K562 (cell line): Measurements from ENCODE around the gene ITGA7. TPM values are rescaled to one million over a fixed set of nuclear protein-coding genes. Genes with fewer than 3 reads are reported as not detected.

ENCODE experiments used
- ATAC-seq: fragments of 200-7000 bp; cut with Tn5 transposase; 3 replicates; pipeline ENCODE4 v1.9.1; 2020; ENCODE audit warnings: moderate library complexity
- BruUV-seq: library from RNA; stranded (reverse); fragments of 400-500 nt; replicated peaks from 2 replicates; lab custom pipeline; 2021; lab: Mats Ljungman, UMichigan
- CTCF ChIA-PET: fragments of 300-600 bp; formaldehyde crosslinking; extraction: SDS; loops from one replicate; lab custom pipeline; 2021; ENCODE audit warnings: low intra/inter-chr PET ratio; lab: Yijun Ruan, JAX
- POLR2A ChIA-PET: fragments of 300-600, 350-650 bp; sonication (Branson Sonifier 250); formaldehyde crosslinking; extraction: SDS; loops from one replicate; lab custom pipeline; 2021; ENCODE audit warnings: antibody characterized with exemption, inconsistent platforms; lab: Yijun Ruan, JAX
- DNase-seq, 4 experiments: peaks; one replicate each; pipeline versions ENCODE4 v3.0.0 to v3.0.0-alpha.2; 2011 to 2018; ENCODE audit warnings: low spot score in 3 of 4, mixed read lengths in 3 of 4; ENCODE audit errors: extremely low read depth in 1 of 4
- FAIRE-seq: peaks from 2 replicates; lab custom pipeline; 2011; peaks lifted over from hg19 to GRCh38; lab: Jason Lieb, UNC
- H2AFZ ChIP-seq: 2 replicates; pipeline ENCODE4 v1.6.0; 2011; ENCODE audit warnings: low read depth, low read length, control low read depth, inconsistent platforms
- H3K27ac ChIP-seq: fragments of 200-600 bp; 3 replicates; pipeline ENCODE4 v1.8.0; 2011; ENCODE audit warnings: low read depth, mild to moderate bottlenecking, control low read depth, inconsistent platforms, low read length, moderate library complexity, mixed read lengths; ENCODE audit errors: extremely low read depth
- H3K27me3 ChIP-seq, 2 experiments: fragments of 300-600 bp in 1 of 2; 2 replicates in 1 of 2; 3 replicates in 1 of 2; pipeline versions ENCODE4 v1.6.0 to v1.8.0; 2011; ENCODE audit warnings: inconsistent platforms in 2 of 2, low read length in 2 of 2, mild to moderate bottlenecking in 1 of 2, mixed read lengths in 1 of 2, moderate library complexity in 1 of 2; ENCODE audit not compliant: control insufficient read depth in 2 of 2, insufficient read depth in 2 of 2
- H3K36me3 ChIP-seq: fragments of 300-600 bp; 3 replicates; pipeline ENCODE4 v1.8.0; 2011; ENCODE audit warnings: mild to moderate bottlenecking, low read length, inconsistent platforms; ENCODE audit not compliant: control insufficient read depth, insufficient read depth
- H3K4me1 ChIP-seq, 2 experiments: fragments of 200-600 bp in 1 of 2; replicated peaks in 1 of 2; 2 replicates in 1 of 2; 3 replicates in 1 of 2; pipeline versions ENCODE4 v1.5.1 to v1.8.0; 2011; ENCODE audit warnings: inconsistent platforms in 2 of 2, low read length in 2 of 2, mild to moderate bottlenecking in 1 of 2, mixed read lengths in 1 of 2, moderate library complexity in 1 of 2; ENCODE audit not compliant: control insufficient read depth in 2 of 2, insufficient read depth in 2 of 2
- H3K4me2 ChIP-seq: 2 replicates; pipeline ENCODE4 v1.6.1; 2011; ENCODE audit warnings: low read length, control low read depth, inconsistent platforms, mixed read lengths; ENCODE audit not compliant: insufficient read depth
- H3K4me3 ChIP-seq: fragments of 200-600 bp; sonication (generic), shearing (Covaris generic); 2 replicates; pipeline ENCODE4 v1.5.1; 2016; ENCODE audit warnings: control low read depth, inconsistent platforms
- H3K79me2 ChIP-seq: fragments of 200-600 bp; 3 replicates; pipeline ENCODE4 v1.8.0; 2011; ENCODE audit warnings: low read length, inconsistent platforms; ENCODE audit not compliant: control insufficient read depth, insufficient read depth
- H3K9ac ChIP-seq, 2 experiments: 2 replicates each; pipeline versions ENCODE4 v1.6.0 to v1.6.1; 2011; ENCODE audit warnings: low read depth in 2 of 2, low read length in 2 of 2, control low read depth in 1 of 2, inconsistent platforms in 1 of 2, mild to moderate bottlenecking in 1 of 2, mixed read lengths in 1 of 2; ENCODE audit not compliant: insufficient read depth in 1 of 2
- H3K9me1 ChIP-seq: one replicate; pipeline ENCODE4 v1.6.0; 2011; ENCODE audit warnings: inconsistent platforms, mild to moderate bottlenecking, low read length, moderate library complexity; ENCODE audit not compliant: control insufficient read depth, insufficient read depth
- H3K9me3 ChIP-seq: replicated peaks from 2 replicates; pipeline ENCODE4 v1.5.1; 2011; ENCODE audit warnings: low read depth, low read length, inconsistent platforms; ENCODE audit not compliant: control insufficient read depth, insufficient read depth
- H4K20me1 ChIP-seq: replicated peaks from 2 replicates; pipeline ENCODE4 v1.6.1; 2011; ENCODE audit warnings: low read length, inconsistent platforms, mixed read lengths; ENCODE audit not compliant: control insufficient read depth, insufficient read depth
- CREB3L1 ChIP-seq: fragments of 450-650 bp; IDR thresholded peaks from 2 replicates; pipeline ENCODE4 v1.6.1; 2014; ENCODE audit warnings: low read depth, mild to moderate bottlenecking, moderate library complexity, borderline replicate concordance
- E2F3 ChIP-seq: fragments of 250-450 bp; sonication (Bioruptor Pico); IDR thresholded peaks from 2 replicates; pipeline ENCODE4 v1.4.0; 2020; ENCODE audit warnings: mild to moderate bottlenecking
- ETV6 ChIP-seq, 3 experiments: fragments of 150-350 bp in 1 of 3; sonication (generic) in 1 of 3; formaldehyde crosslinking in 1 of 3; IDR thresholded peaks; 2 replicates each; pipeline versions ENCODE4 v1.6.1 to v1.8.0; 2014 to 2022; ENCODE audit warnings: borderline replicate concordance in 2 of 3, low read depth in 2 of 3, antibody characterized with exemption in 1 of 3, low read length in 1 of 3, mild to moderate bottlenecking in 1 of 3, missing genetic modification reagents in 1 of 3
- GABPB1 ChIP-seq: sonication (generic); formaldehyde crosslinking; IDR thresholded peaks from 2 replicates; pipeline ENCODE4 v1.8.0; 2022; ENCODE audit warnings: mild to moderate bottlenecking, missing genetic modification reagents
- KAT2B ChIP-seq: IDR thresholded peaks from one replicate; pipeline ENCODE4 v1.6.1; 2012; ENCODE audit warnings: low read depth, mild to moderate bottlenecking, control low read depth, inconsistent platforms, low read length, moderate library complexity
- KAT7 ChIP-seq: sonication (generic); formaldehyde crosslinking; IDR thresholded peaks from 2 replicates; pipeline ENCODE4 v1.8.0; 2022; ENCODE audit warnings: missing genetic modification reagents, mild to moderate bottlenecking, borderline replicate concordance
- PTRF ChIP-seq: fragments of 450-650 bp; IDR thresholded peaks from 2 replicates; pipeline ENCODE4 v1.6.1; 2016; ENCODE audit warnings: mild to moderate bottlenecking, missing genetic modification characterization, missing compliant biosample characterization
- SUPT5H ChIP-seq: fragments of 450-650 bp; IDR thresholded peaks from 2 replicates; pipeline ENCODE4 v1.6.1; 2016
- ZBED1 ChIP-seq: IDR thresholded peaks from 2 replicates; pipeline ENCODE4 v1.6.1; 2014
- ZNF444 ChIP-seq: fragments of 250-450 bp; sonication (Bioruptor Pico); IDR thresholded peaks from 2 replicates; pipeline ENCODE4 v1.4.0; 2020; ENCODE audit warnings: mild to moderate bottlenecking, moderate library complexity
- ZNF586 ChIP-seq: fragments of 450-650 bp; formaldehyde crosslinking; conservative IDR thresholded peaks from 2 replicates; pipeline ENCODE4 v1.4.0; 2020; ENCODE audit warnings: mild to moderate bottlenecking, moderate library complexity
- ZNF764 ChIP-seq: fragments of 250-450 bp; sonication (Bioruptor Pico); IDR thresholded peaks from 2 replicates; pipeline ENCODE4 v1.4.0; 2020; ENCODE audit warnings: low read depth, mild to moderate bottlenecking, moderate library complexity
- ZNF785 ChIP-seq: fragments of 250-450 bp; sonication (Bioruptor Pico); IDR thresholded peaks from 2 replicates; pipeline ENCODE4 v1.4.0; 2020; ENCODE audit warnings: mild to moderate bottlenecking
- WGBS: fragments of 100-300 bp; shearing (Covaris generic); methylation state at CpG from one replicate; pipeline ENCODE4 v1.1.6; 2016; ENCODE audit warnings: low coverage, mixed read lengths; ENCODE audit not compliant: insufficient coverage; ENCODE audit errors: missing lambda C conversion rate; 5-methylcytosine and 5-hydroxymethylcytosine counted together
- in situ Hi-C: fragments of 300-500 bp; cut with MboI; formaldehyde crosslinking; loops from 4 replicates; pipeline ENCODE4 v1.15.0; 2018; ENCODE audit warnings: inconsistent platforms, mixed read lengths
- intact Hi-C: fragments of 100-400 bp; cut with micrococcal nuclease; formaldehyde crosslinking; loops from 2 replicates; pipeline ENCODE4 v1.14.2; 2022
- polyA plus RNA-seq, 8 experiments: library from polyadenylated mRNA; depleted of rRNA in 4 of 8; stranded (reverse) in 5 of 8; unstranded in 3 of 8; fragments of >200 nt; fragmentation: Nextera tagmentation in 2 of 8; fragmentation: Illumina TruSeq in 1 of 8; extraction: Ambion mirVana in 2 of 8; extraction: Trizol in 1 of 8; gene quantifications; 2 replicates each; pipeline versions ENCODE4 v1.2.1 to v1.2.3, GENCODE V29; 2011 to 2014; ENCODE audit warnings: inconsistent platforms in 1 of 8, missing spikeins in 1 of 8
- total RNA-seq, 7 experiments: library from RNA; depleted of rRNA in 6 of 7; stranded (reverse); fragments of >200 nt in 6 of 7; fragmentation: Illumina TruSeq in 2 of 7; extraction: Trizol in 2 of 7; gene quantifications; 2 replicates each; pipeline versions ENCODE4 v1.2.1 to v1.2.3, GENCODE V29; 2011 to 2021; ENCODE audit warnings: low replicate concordance in 1 of 7

The ITGA7 gene
- total and polyA plus RNA-seq, 9 of the 15 experiments (the other 6 are each of a cell fraction or from before 2014, with no cell fraction given), result 0.11 to 2.3 (median 0.56) TPM; not detected in 1

GRCh38 chr12:55696141-55696540 lies 11.6 kb downstream of the ITGA7 start (continued):
- TF ChIP-seq ETV6 (IDR thresholded peaks at IDR 0.05; ENCODE audit: borderline replicate concordance in 1 of 2, low read depth in 2 of 2, low read length in 1 of 2), result no peak
- TF ChIP-seq ETV6 (CRISPR knock-in tag; IDR thresholded peaks at IDR 0.05; ENCODE audit: borderline replicate concordance), result no peak

- Histone ChIP-seq H3K27me3 (peaks cover 22 to 58% of the 10 kb centered on the region in 2 experiments; a peak in 4 of 5 replicates), H4K20me1 (no peaks in the 10 kb centered on the region; the same call in 1 of the 2 replicates), H3K36me3 (no peaks in the 10 kb centered on the region), H2AFZ (no peak overlapping the region), H3K4me3 (no peak overlapping the region), H3K27ac (no peak overlapping the region), H3K79me2 (no peaks in the 10 kb centered on the region), H3K9me1 (no peaks in the 10 kb centered on the region), H3K4me2 (no peak overlapping the region), H3K9ac (no peak overlapping the region), H3K4me1 (peaks cover 0 to 15% of the 10 kb centered on the region in 2 experiments; a peak in 1 of 5 replicates), H3K9me3 (no peaks in the 10 kb centered on the region)
- no peak for DNase-seq
- TF ChIP-seq CREB3L1, result no peak
- TF ChIP-seq ZNF586 (CRISPR knock-in tag), result no peak
- TF ChIP-seq ZNF444 (CRISPR knock-in tag), result no peak
- TF ChIP-seq PTRF (tag), result no peak
- TF ChIP-seq GABPB1 (CRISPR knock-in tag), result no peak
- TF ChIP-seq KAT2B, result no peak
- no peak for TF ChIP-seq ZNF764 (CRISPR knock-in tag)
- no peak for TF ChIP-seq SUPT5H
- TF ChIP-seq ZBED1, result no peak
- TF ChIP-seq E2F3 (CRISPR knock-in tag), result no peak
- no peak for TF ChIP-seq KAT7 (CRISPR knock-in tag)
- no peak for TF ChIP-seq ZNF785 (CRISPR knock-in tag)
- intact Hi-C loops (no loop called here), in situ Hi-C loops (no loop called here)
- CTCF ChIA-PET, result no interaction called here
- BruUV-seq, result no TSS peak
- POLR2A ChIA-PET, result no interaction called here
- WGBS, result 8% methylated on average over 7 of the region's 7 CpGs
- FAIRE-seq, result no peak
- ATAC-seq, result no peak
Observed at GRCh38 chr12:55695349-55695748, 12.4 kb downstream of the ITGA7 start.
